Esophagus squamous epithelium (tissue), 5 donors: Measurements from ENCODE around the gene TMEM63C. TPM values are rescaled to one million over a fixed set of nuclear protein-coding genes. Genes with fewer than 3 reads are reported as not detected.
A peak's percentile ranks its signal among the peaks of the same experiment; 100 is the strongest.

Source experiments
- DNase-seq: peaks from one replicate; lab custom pipeline; 2025; lab: John Stamatoyannopoulos, UW
- H3K27ac ChIP-seq, 4 donors: fragments of 200-600 bp; sonication (generic); one replicate each; pipeline ENCODE4 v1.5.1; 2016 to 2019; ENCODE audit warnings: mild to moderate bottlenecking in 1 of 4
- H3K27me3 ChIP-seq, 4 donors: fragments of 200-600 bp; sonication (generic); 1 replicate in 3 of 4; 2 replicates in 1 of 4; pipeline versions ENCODE4 v1.5.1 to v1.6.0; 2017 to 2021; ENCODE audit warnings: antibody characterized with exemption in 1 of 4
- H3K36me3 ChIP-seq, 3 donors: fragments of 200-600 bp; sonication (generic); one replicate each; pipeline ENCODE4 v1.5.1; 2016 to 2019
- H3K4me1 ChIP-seq, 3 donors: fragments of 200-600 bp; sonication (generic); one replicate each; pipeline ENCODE4 v1.5.1; 2017 to 2019
- H3K4me3 ChIP-seq, 4 donors: fragments of 200-600 bp; sonication (generic); 1 replicate in 3 of 4; 2 replicates in 1 of 4; pipeline ENCODE4 v1.5.1; 2016 to 2019; ENCODE audit warnings: mild to moderate bottlenecking in 2 of 4, moderate library complexity in 1 of 4
- H3K9me3 ChIP-seq, 3 donors: fragments of 200-600 bp; sonication (generic); one replicate each; pipeline ENCODE4 v1.5.1; 2016 to 2019
- CTCF ChIP-seq, 6 experiments: fragments of 450-650 bp in 4 of 6; fragments of 200-600 bp in 2 of 6; sonication (generic) in 2 of 6; IDR thresholded peaks; one replicate each; pipeline ENCODE4 v1.5.1; 2016 to 2019; ENCODE audit warnings: antibody characterized with exemption in 6 of 6, mild to moderate bottlenecking in 4 of 6, moderate library complexity in 4 of 6
- POLR2A ChIP-seq, 4 donors: fragments of 450-650 bp; IDR thresholded peaks; one replicate each; pipeline ENCODE4 v1.6.1; 2017; ENCODE audit warnings: antibody characterized with exemption in 4 of 4, mild to moderate bottlenecking in 4 of 4, moderate library complexity in 3 of 4
- WGBS, 2 donors: methylation state at CpG; one replicate each; pipeline ENCODE4 v1.1.5; 2018; 5-methylcytosine and 5-hydroxymethylcytosine counted together
- intact Hi-C: fragments of 100-400 bp; cut with DNase I; formaldehyde crosslinking; loops from one replicate; pipeline ENCODE4 v1.15.0; 2022
- total RNA-seq, 4 donors: library from RNA; depleted of rRNA; stranded (reverse); fragments of >200 nt; gene quantifications; one replicate each; pipeline ENCODE4 v1.1.0, GENCODE V29; 2016
- donor health status: DM: yes; HTN: yes; CAD: no.

The TMEM63C gene, protein sequence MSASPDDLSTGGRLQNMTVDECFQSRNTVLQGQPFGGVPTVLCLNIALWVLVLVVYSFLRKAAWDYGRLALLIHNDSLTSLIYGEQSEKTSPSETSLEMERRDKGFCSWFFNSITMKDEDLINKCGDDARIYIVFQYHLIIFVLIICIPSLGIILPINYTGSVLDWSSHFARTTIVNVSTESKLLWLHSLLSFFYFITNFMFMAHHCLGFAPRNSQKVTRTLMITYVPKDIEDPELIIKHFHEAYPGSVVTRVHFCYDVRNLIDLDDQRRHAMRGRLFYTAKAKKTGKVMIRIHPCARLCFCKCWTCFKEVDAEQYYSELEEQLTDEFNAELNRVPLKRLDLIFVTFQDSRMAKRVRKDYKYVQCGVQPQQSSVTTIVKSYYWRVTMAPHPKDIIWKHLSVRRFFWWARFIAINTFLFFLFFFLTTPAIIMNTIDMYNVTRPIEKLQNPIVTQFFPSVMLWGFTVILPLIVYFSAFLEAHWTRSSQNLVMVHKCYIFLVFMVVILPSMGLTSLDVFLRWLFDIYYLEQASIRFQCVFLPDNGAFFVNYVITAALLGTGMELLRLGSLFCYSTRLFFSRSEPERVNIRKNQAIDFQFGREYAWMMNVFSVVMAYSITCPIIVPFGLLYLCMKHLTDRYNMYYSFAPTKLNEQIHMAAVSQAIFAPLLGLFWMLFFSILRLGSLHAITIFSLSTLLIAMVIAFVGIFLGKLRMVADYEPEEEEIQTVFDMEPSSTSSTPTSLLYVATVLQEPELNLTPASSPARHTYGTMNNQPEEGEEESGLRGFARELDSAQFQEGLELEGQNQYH
- 10 to 100 TPM in 1 of 4 donors, 1 to 10 TPM in 3; 5.2 to 18.6 (median 9.8) TPM for total RNA-seq

- Histone ChIP-seq H3K4me1 (peaks cover 31 to 59% (median 33%) of the 10 kb centered on the region in 3 donors), H3K4me3 (peak within 1 kb of the TSS; percentile 38 to 71 (median 54))
Measured at GRCh38 chr14:77181603-77182437, at the start of gene TMEM63C. TSS of gene TMEM63C (plus strand) at chr14:77181798. CDS start at chr14:77218814, 37,016 bp downstream.

DNA sequence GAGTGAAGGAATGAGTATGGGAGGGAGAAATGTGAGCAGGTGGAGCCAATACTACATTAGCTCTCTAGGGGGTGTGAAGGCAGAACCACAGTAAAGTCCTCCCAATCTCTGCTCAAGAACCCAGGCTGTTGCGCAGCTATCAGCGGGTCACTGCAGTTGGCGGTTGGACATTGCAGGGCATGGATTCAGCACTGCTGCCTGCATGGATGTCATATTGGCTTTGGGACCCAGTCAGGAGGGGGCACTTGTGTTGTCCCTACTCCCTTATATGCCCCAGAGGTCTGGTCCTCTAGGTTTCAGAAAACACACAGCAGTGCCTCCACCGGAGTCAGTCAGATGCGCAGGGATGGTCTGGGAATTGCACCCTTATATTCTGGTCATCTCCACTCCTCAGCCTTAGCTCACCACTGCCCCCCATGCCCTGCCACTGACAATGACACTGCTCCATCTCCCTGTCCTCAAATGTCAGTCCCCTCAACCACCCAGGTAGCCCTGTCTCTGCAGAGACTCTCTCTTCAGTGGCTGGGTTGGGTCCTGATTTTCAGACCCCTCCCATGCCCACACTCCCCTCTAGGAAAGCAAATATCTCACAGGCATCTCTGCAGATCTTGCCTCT lies 49.6 kb upstream of the TMEM63C start:
- intact Hi-C loops: no loop called here
- TF ChIP-seq CTCF (IDR thresholded peaks at IDR 0.05) (no peak), POLR2A (IDR thresholded peaks at IDR 0.05) (no peak)
- no peaks in the 10 kb centered on the region for H3K9me3 ChIP-seq
- peaks cover 0 to 80% (median 0%) of the 10 kb centered on the region in 4 donors for H3K27me3 ChIP-seq
- no peak for DNase-seq
- WGBS, 2 donors: 85 to 98% methylated on average over 5 of the region's 5 CpGs
- H3K4me1 ChIP-seq: no peaks in the 10 kb centered on the region
- no peaks in the 10 kb centered on the region for H3K36me3 ChIP-seq
- H3K4me3 ChIP-seq: no peak overlapping the region
- H3K27ac ChIP-seq: no peak overlapping the region

More at GRCh38 chr14:77181603-77182437, at the start of gene TMEM63C:
- WGBS, 2 donors: 0% methylated on average over 2 to 3 of the region's 46 CpGs
- intact Hi-C loops: no loop called here
- Histone ChIP-seq H3K9me3 (no peaks in the 10 kb centered on the region), H3K27ac (peak within 1 kb of the TSS in 3 of 4 donors; percentile 47 to 70 (median 61)), H3K27me3 (peaks cover 0 to 67% (median 4%) of the 10 kb centered on the region in 4 donors), H3K36me3 (no peaks in the 10 kb centered on the region)
- DNase-seq: no peak
- TF ChIP-seq POLR2A (IDR thresholded peaks at IDR 0.05): peak in 3 of 4 donors; percentile 24 to 40 (median 33)
- TF ChIP-seq CTCF (IDR thresholded peaks at IDR 0.05): no peak

- H3K4me1 ChIP-seq: no peaks in the 10 kb centered on the region
- intact Hi-C loops: no loop called here
- H3K27me3 ChIP-seq: peaks cover 0 to 89% (median 3%) of the 10 kb centered on the region in 4 donors
- TF ChIP-seq POLR2A (IDR thresholded peaks at IDR 0.05) (no peak), CTCF (IDR thresholded peaks at IDR 0.05) (no peak)
- no peaks in the 10 kb centered on the region for H3K36me3 ChIP-seq
- no peaks in the 10 kb centered on the region for H3K9me3 ChIP-seq
- DNase-seq: no peak
- H3K27ac ChIP-seq: no peak overlapping the region
- WGBS, 2 donors: 9% methylated on average over 15 of the region's 22 CpGs
- no peak overlapping the region for H3K4me3 ChIP-seq
Measured at GRCh38 chr14:77133720-77134338, 47.8 kb upstream of the TMEM63C start.

- intact Hi-C loops: no loop called here
- no peak overlapping the region for H3K27ac ChIP-seq
- no peaks in the 10 kb centered on the region for H3K36me3 ChIP-seq
- H3K4me1 ChIP-seq: peaks cover 19 to 28% (median 22%) of the 10 kb centered on the region in 3 donors
- DNase-seq: no peak
- H3K9me3 ChIP-seq: no peaks in the 10 kb centered on the region
- 73 to 75% methylated on average over 15 of the region's 15 CpGs for WGBS, 2 donors
- H3K4me3 ChIP-seq: no peak overlapping the region
- H3K27me3 ChIP-seq: peaks cover 11 to 99% (median 21%) of the 10 kb centered on the region in 4 donors
- no peak for TF ChIP-seq POLR2A (IDR thresholded peaks at IDR 0.05)
- no peak for TF ChIP-seq CTCF (IDR thresholded peaks at IDR 0.05)
Measured at GRCh38 chr14:77139022-77139421, 42.6 kb upstream of the TMEM63C start.
